GM12878 (cell line): ENCODE measurements around the gene GCK. TPM values are rescaled to one million over a fixed set of nuclear protein-coding genes. Genes with fewer than 3 reads are reported as not detected.

Experiments
- ATAC-seq: fragments of 200-7000 bp; cut with Tn5 transposase; 3 replicates; pipeline ENCODE4 v1.9.1; 2020; ENCODE audit warnings: mild to moderate bottlenecking, moderate library complexity
- BruUV-seq: library from RNA; stranded (reverse); fragments of 400-500 nt; replicated peaks from 2 replicates; lab custom pipeline; 2021; lab: Mats Ljungman, UMichigan
- CTCF ChIA-PET: fragments of 300-600 bp; sonication (Branson Sonifier 250); formaldehyde crosslinking; extraction: SDS; loops from one replicate; lab custom pipeline; 2021; ENCODE audit warnings: inconsistent platforms; lab: Yijun Ruan, JAX
- POLR2A ChIA-PET: fragments of 350-600 bp; formaldehyde crosslinking; extraction: SDS; loops from one replicate; lab custom pipeline; 2021; ENCODE audit warnings: inconsistent platforms; lab: Charles Lee
- RAD21 ChIA-PET: fragments of 300-600 bp; sonication (Branson Sonifier 250); formaldehyde crosslinking; loops from one replicate; lab custom pipeline; 2023; ENCODE audit warnings: antibody characterized with exemption; ENCODE audit not compliant: unreplicated experiment; lab: Charles Lee
- SMC1A ChIA-PET: fragments of 300-600 bp; sonication (Branson Sonifier 250); formaldehyde crosslinking; loops from one replicate; lab custom pipeline; 2023; ENCODE audit not compliant: unreplicated experiment, uncharacterized antibody; lab: Charles Lee
- DNase-seq: peaks from one replicate; pipeline ENCODE4 v3.0.0-alpha.2; 2011; ENCODE audit warnings: low read depth, low spot score
- FAIRE-seq: peaks from 3 replicates; lab custom pipeline; 2011; peaks lifted over from hg19 to GRCh38; lab: Jason Lieb, UNC
- H2AFZ ChIP-seq: 2 replicates; pipeline ENCODE4 v1.6.0; 2011; ENCODE audit warnings: low read depth, low read length, control low read depth; ENCODE audit not compliant: control insufficient read depth
- H3K27ac ChIP-seq: 2 replicates; pipeline ENCODE4 v1.5.1; 2011; ENCODE audit warnings: control low read depth; ENCODE audit not compliant: control insufficient read depth, insufficient read depth
- H3K27me3 ChIP-seq, 2 experiments: replicated peaks in 1 of 2; 2 replicates each; pipeline versions ENCODE4 v1.6.0 to v1.6.1; 2011; ENCODE audit warnings: low read length in 1 of 2; ENCODE audit not compliant: control insufficient read depth in 2 of 2, insufficient read depth in 2 of 2
- H3K36me3 ChIP-seq, 2 experiments: 2 replicates each; pipeline ENCODE4 v1.5.1; 2011; ENCODE audit warnings: low read length in 1 of 2; ENCODE audit not compliant: control insufficient read depth in 2 of 2, insufficient read depth in 2 of 2
- H3K4me1 ChIP-seq: 2 replicates; pipeline ENCODE4 v1.6.1; 2011; ENCODE audit warnings: mild to moderate bottlenecking, low read length, moderate library complexity, mixed read lengths; ENCODE audit not compliant: control insufficient read depth, insufficient read depth
- H3K4me2 ChIP-seq: 2 replicates; pipeline ENCODE4 v1.6.0; 2011; ENCODE audit warnings: control low read depth; ENCODE audit not compliant: control insufficient read depth, insufficient read depth
- H3K4me3 ChIP-seq: fragments of 200-600 bp; sonication (generic); 2 replicates; pipeline ENCODE4 v1.5.1; 2016
- H3K79me2 ChIP-seq: 2 replicates; pipeline ENCODE4 v1.6.0; 2011; ENCODE audit warnings: low read length; ENCODE audit not compliant: control insufficient read depth, insufficient read depth
- H3K9ac ChIP-seq: 2 replicates; pipeline ENCODE4 v1.8.0; 2011; ENCODE audit warnings: low read length, control low read depth, mixed read lengths; ENCODE audit not compliant: control insufficient read depth, insufficient read depth
- H3K9me3 ChIP-seq: replicated peaks from 3 replicates; pipeline ENCODE4 v1.5.1; 2011; ENCODE audit warnings: mild to moderate bottlenecking, low read length; ENCODE audit not compliant: control insufficient read depth, insufficient read depth
- H4K20me1 ChIP-seq: 2 replicates; pipeline ENCODE4 v1.6.0; 2011; ENCODE audit not compliant: control insufficient read depth, insufficient read depth
- DPF2 ChIP-seq: fragments of 450-650 bp; IDR thresholded peaks from 2 replicates; pipeline ENCODE4 v1.6.1; 2017; ENCODE audit warnings: mild to moderate bottlenecking
- IKZF1 ChIP-seq: fragments of 450-650 bp; conservative IDR thresholded peaks from 2 replicates; pipeline ENCODE4 v1.6.1; 2017; ENCODE audit warnings: antibody characterized with exemption, mild to moderate bottlenecking
- RAD21 ChIP-seq: IDR thresholded peaks from 2 replicates; pipeline ENCODE4 v1.6.1; 2011; ENCODE audit warnings: mild to moderate bottlenecking, low read depth, low read length, moderate library complexity; ENCODE audit not compliant: insufficient read depth
- SMC3 ChIP-seq: IDR thresholded peaks from 2 replicates; pipeline ENCODE4 v1.6.1; 2011; ENCODE audit warnings: low read length, improper control_type of control experiment, borderline replicate concordance
- SUPT20H ChIP-seq: IDR thresholded peaks from 2 replicates; pipeline ENCODE4 v1.6.1; 2011; ENCODE audit warnings: low read depth, mild to moderate bottlenecking, low read length, moderate library complexity, borderline replicate concordance; ENCODE audit not compliant: control insufficient read depth
- YY1 ChIP-seq: IDR thresholded peaks from 2 replicates; pipeline ENCODE4 v1.6.1; 2011; ENCODE audit warnings: low read depth, mild to moderate bottlenecking, low read length
- WGBS: methylation state at CpG from one replicate; pipeline ENCODE4 v1.1.6; 2016; ENCODE audit warnings: low lambda C conversion rate; ENCODE audit not compliant: insufficient replicate concordance, insufficient coverage; ENCODE audit errors: missing lambda C conversion rate; 5-methylcytosine and 5-hydroxymethylcytosine counted together
- in situ Hi-C: fragments of 300-500 bp; cut with MboI; formaldehyde crosslinking; loops from 9 replicates; pipeline ENCODE4 v1.14.3; 2018; ENCODE audit warnings: mixed read lengths
- intact Hi-C: fragments of 100-400 bp; cut with micrococcal nuclease; formaldehyde crosslinking; loops from one replicate; pipeline ENCODE4 v1.14.2; 2022; ENCODE audit not compliant: unreplicated experiment
- polyA plus RNA-seq, 11 experiments: library from polyadenylated mRNA; depleted of rRNA in 4 of 11; unstranded in 6 of 11; stranded (reverse) in 5 of 11; fragments of >200 nt; fragmentation: Nextera tagmentation in 4 of 11; fragmentation: Illumina TruSeq in 1 of 11; extraction: Ambion mirVana in 4 of 11; extraction: Trizol in 1 of 11; gene quantifications; 1 replicate in 1 of 11; 2 replicates in 10 of 11; pipeline versions ENCODE4 v1.2.1 to v1.2.3, GENCODE V29; 2011 to 2016; ENCODE audit warnings: inconsistent platforms in 2 of 11, missing spikeins in 2 of 11, low read depth in 1 of 11
- total RNA-seq, 4 experiments: library from RNA; depleted of rRNA in 3 of 4; stranded (reverse); fragments of >200 nt in 3 of 4; fragmentation: Illumina TruSeq in 1 of 4; extraction: Trizol in 1 of 4; gene quantifications; 2 replicates each; pipeline versions ENCODE4 v1.2.1 to v1.2.3, GENCODE V29; 2013 to 2021
- TF ChIP-seq, protein P1 (sequence below), 3 experiments: IDR thresholded peaks in 2 of 3; conservative IDR thresholded peaks in 1 of 3; 2 replicates each; pipeline ENCODE4 v1.5.1; 2011; ENCODE audit warnings: low read depth in 3 of 3, low read length in 3 of 3, mild to moderate bottlenecking in 3 of 3, control low read depth in 2 of 3, moderate library complexity in 2 of 3, inconsistent platforms in 1 of 3, mixed read lengths in 1 of 3; ENCODE audit not compliant: control insufficient read depth in 2 of 3, insufficient read depth in 1 of 3; ENCODE audit errors: extremely low read depth in 1 of 3

The GCK gene
- total and polyA plus RNA-seq, 10 of the 15 experiments (the other 5 are each of a cell fraction or from before 2014, with no cell fraction given): 0.06 to 0.16 TPM; not detected in 8

DNA sequence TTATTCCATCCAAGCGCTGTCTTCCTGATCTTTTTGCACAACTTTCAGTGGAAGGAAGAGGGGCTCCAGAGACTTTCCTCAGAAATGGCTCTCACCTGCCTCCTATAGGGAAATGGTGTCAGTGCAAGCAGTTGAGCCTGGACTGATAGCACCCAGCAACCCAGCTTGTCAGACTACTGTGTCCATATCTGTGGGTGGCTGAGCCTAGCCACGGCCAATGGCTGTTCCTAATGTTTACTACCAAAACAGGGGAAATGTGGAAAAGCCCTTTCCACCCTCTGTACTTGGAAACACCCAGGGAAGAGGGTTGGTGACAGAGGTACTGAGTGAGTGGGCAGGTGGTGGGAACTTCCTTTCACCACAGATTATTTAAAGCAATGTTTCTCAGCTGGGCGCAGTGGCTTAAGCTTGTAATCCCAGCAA lies 7.2 kb upstream of the GCK start:
- DNase-seq (no peak), ATAC-seq (peak; percentile 60), FAIRE-seq (peak; percentile 83)
- Histone ChIP-seq H4K20me1 (no peaks in the 10 kb centered on the region), H3K4me1 (no peaks in the 10 kb centered on the region), H3K27me3 (no peaks in the 10 kb centered on the region), H2AFZ (peak overlapping the region; percentile 52; the same call in 1 of the 2 replicates), H3K9ac (no peak overlapping the region), H3K36me3 (no peaks in the 10 kb centered on the region), H3K9me3 (no peaks in the 10 kb centered on the region), H3K4me3 (no peak overlapping the region), H3K27ac (no peak overlapping the region), H3K4me2 (no peak overlapping the region), H3K79me2 (peaks cover 6% of the 10 kb centered on the region)
- intact Hi-C loops (loop anchor here (1.0 to 2.0 kb wide), 3 partner anchors 116 to 176 kb away; no protein-coding TSS in a partner anchor), in situ Hi-C loops (no loop called here)
- WGBS: 18% methylated on average over 3 of the region's 3 CpGs
- ChIA-PET CTCF (interaction anchor here (0.6 to 3.5 kb wide), 9 partner anchors 45 to 176 kb away, joined by 3 to 25 read pairs (median 3); partner anchors contain the start of genes DBNL and PGAM2), RAD21 (interaction anchor here (1.0 to 1.5 kb wide), 3 partner anchors 115 to 177 kb away, joined by 3 read pairs; partner anchors contain the start of gene PGAM2), SMC1A (interaction anchor here (2.4 kb wide), 2 partner anchors 74 to 177 kb away, joined by 5 to 13 read pairs; partner anchors contain the start of gene POLD2)
- BruUV-seq: no TSS peak
- peak; percentile 63; the same call in 1 of the 2 replicates for TF ChIP-seq SMC3
- TF ChIP-seq IKZF1: 0 out of 2 replicates have a peak, but pooled peaks have one; percentile 29
- 0 out of 2 replicates have a peak, but pooled peaks have one; percentile 27 for TF ChIP-seq YY1
- no peak for TF ChIP-seq DPF2
- TF ChIP-seq, protein P1, sequence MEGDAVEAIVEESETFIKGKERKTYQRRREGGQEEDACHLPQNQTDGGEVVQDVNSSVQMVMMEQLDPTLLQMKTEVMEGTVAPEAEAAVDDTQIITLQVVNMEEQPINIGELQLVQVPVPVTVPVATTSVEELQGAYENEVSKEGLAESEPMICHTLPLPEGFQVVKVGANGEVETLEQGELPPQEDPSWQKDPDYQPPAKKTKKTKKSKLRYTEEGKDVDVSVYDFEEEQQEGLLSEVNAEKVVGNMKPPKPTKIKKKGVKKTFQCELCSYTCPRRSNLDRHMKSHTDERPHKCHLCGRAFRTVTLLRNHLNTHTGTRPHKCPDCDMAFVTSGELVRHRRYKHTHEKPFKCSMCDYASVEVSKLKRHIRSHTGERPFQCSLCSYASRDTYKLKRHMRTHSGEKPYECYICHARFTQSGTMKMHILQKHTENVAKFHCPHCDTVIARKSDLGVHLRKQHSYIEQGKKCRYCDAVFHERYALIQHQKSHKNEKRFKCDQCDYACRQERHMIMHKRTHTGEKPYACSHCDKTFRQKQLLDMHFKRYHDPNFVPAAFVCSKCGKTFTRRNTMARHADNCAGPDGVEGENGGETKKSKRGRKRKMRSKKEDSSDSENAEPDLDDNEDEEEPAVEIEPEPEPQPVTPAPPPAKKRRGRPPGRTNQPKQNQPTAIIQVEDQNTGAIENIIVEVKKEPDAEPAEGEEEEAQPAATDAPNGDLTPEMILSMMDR (IDR thresholded peaks at IDR 0.05 in 2 of 3, conservative IDR thresholded peaks at IDR 0.05 in 1 of 3; ENCODE audit: control insufficient read depth in 2 of 3, extremely low read depth in 1 of 3, insufficient read depth in 1 of 3, low read depth in 3 of 3, low read length in 3 of 3): peak; percentile 65 to 76 (median 70)
- peak; percentile 72 for TF ChIP-seq RAD21
- TF ChIP-seq SUPT20H: no peak
- TF ChIP-seq, all 136 proteins: peak for 5
- POLR2A ChIA-PET: interaction anchor here (1.1 kb wide), 1 partner anchor 129 kb away, joined by 3 read pairs; no protein-coding TSS in a partner anchor
